CD14-positive monocyte (primary cell): Measurements from ENCODE around the gene HK2. TPM values are rescaled to one million over a fixed set of nuclear protein-coding genes. Genes with fewer than 3 reads are reported as not detected.

Experiments
- DNase-seq, 3 donors: peaks; one replicate each; pipeline ENCODE4 v3.0.0-alpha.2; 2011 to 2022
- H2AFZ ChIP-seq: 2 replicates; pipeline ENCODE4 v1.6.0; 2012; ENCODE audit warnings: mild to moderate bottlenecking, low read depth, low read length, inconsistent platforms; ENCODE audit not compliant: insufficient read depth, poor library complexity, severe bottlenecking
- H3K27ac ChIP-seq, 2 donors: 1 replicate in 1 of 2; 2 replicates in 1 of 2; pipeline ENCODE4 v1.5.1; 2012 to 2013; ENCODE audit warnings: low read length in 2 of 2, control low read depth in 1 of 2, inconsistent platforms in 1 of 2, low read depth in 1 of 2, mild to moderate bottlenecking in 1 of 2
- H3K27me3 ChIP-seq, 2 donors: one replicate each; pipeline versions ENCODE4 v1.6.0 to v1.6.1; 2011 to 2013; ENCODE audit warnings: low read length in 2 of 2; ENCODE audit not compliant: control insufficient read depth in 2 of 2, insufficient read depth in 2 of 2
- H3K36me3 ChIP-seq, 2 donors: replicated peaks in 1 of 2; 1 replicate in 1 of 2; 2 replicates in 1 of 2; pipeline versions ENCODE4 v1.5.1 to v1.6.1; 2012 to 2013; ENCODE audit warnings: low read length in 2 of 2, control low read depth in 1 of 2, inconsistent platforms in 1 of 2, mild to moderate bottlenecking in 1 of 2; ENCODE audit not compliant: insufficient read depth in 2 of 2, control insufficient read depth in 1 of 2
- H3K4me1 ChIP-seq, 2 donors: 1 replicate in 1 of 2; 2 replicates in 1 of 2; pipeline versions ENCODE4 v1.5.1 to v1.6.1; 2012 to 2013; ENCODE audit warnings: low read length in 2 of 2, control low read depth in 1 of 2, inconsistent platforms in 1 of 2, mild to moderate bottlenecking in 1 of 2, moderate library complexity in 1 of 2; ENCODE audit not compliant: insufficient read depth in 2 of 2, control insufficient read depth in 1 of 2
- H3K4me2 ChIP-seq: replicated peaks from 2 replicates; pipeline ENCODE3; 2012; ENCODE audit warnings: low read length, moderate library complexity, mild to moderate bottlenecking; ENCODE audit not compliant: poor library complexity, severe bottlenecking; ENCODE audit errors: extremely low read depth
- H3K4me3 ChIP-seq, 3 experiments: fragments of 200-600 bp in 1 of 3; sonication (generic) in 1 of 3; replicated peaks in 1 of 3; 1 replicate in 2 of 3; 2 replicates in 1 of 3; pipeline ENCODE4 v1.5.1; 2011 to 2013; ENCODE audit warnings: low read length in 3 of 3, mild to moderate bottlenecking in 3 of 3, control low read depth in 2 of 3, low read depth in 2 of 3, inconsistent platforms in 1 of 3, moderate library complexity in 1 of 3
- H3K79me2 ChIP-seq: 2 replicates; pipeline ENCODE4 v1.6.0; 2012; ENCODE audit warnings: mild to moderate bottlenecking, control low read depth, inconsistent platforms, low read length, moderate library complexity; ENCODE audit not compliant: insufficient read depth
- H3K9ac ChIP-seq: 2 replicates; pipeline ENCODE4 v1.6.0; 2017; ENCODE audit warnings: low read length, mild to moderate bottlenecking; ENCODE audit not compliant: insufficient read depth, poor library complexity, severe bottlenecking
- H3K9me3 ChIP-seq, 2 donors: replicated peaks in 1 of 2; 1 replicate in 1 of 2; 2 replicates in 1 of 2; pipeline versions ENCODE4 v1.5.1 to v1.6.1; 2012 to 2013; ENCODE audit warnings: low read length in 2 of 2, control low read depth in 1 of 2; ENCODE audit not compliant: control insufficient read depth in 1 of 2, insufficient read depth in 1 of 2
- H4K20me1 ChIP-seq: 2 replicates; pipeline ENCODE4 v1.6.0; 2012; ENCODE audit warnings: mild to moderate bottlenecking, low read length, control low read depth, moderate library complexity; ENCODE audit not compliant: insufficient read depth
- H3K27ac Mint-ChIP-seq, 7 donors: one replicate each; pipeline ENCODE4 v1.8.0; 2020; ENCODE audit warnings: mild to moderate bottlenecking in 7 of 7, mixed read lengths in 7 of 7, moderate library complexity in 6 of 7, inconsistent platforms in 2 of 7
- H3K27me3 Mint-ChIP-seq, 3 donors: one replicate each; pipeline ENCODE4 v1.8.0; 2021 to 2022; ENCODE audit warnings: low read depth in 3 of 3, mild to moderate bottlenecking in 3 of 3, mixed read lengths in 3 of 3, moderate library complexity in 3 of 3, inconsistent platforms in 1 of 3
- H3K36me3 Mint-ChIP-seq, 2 donors: one replicate each; pipeline ENCODE4 v1.8.0; 2020; ENCODE audit warnings: mixed read lengths in 2 of 2, inconsistent platforms in 1 of 2, mild to moderate bottlenecking in 1 of 2
- H3K4me1 Mint-ChIP-seq: one replicate; pipeline ENCODE4 v1.8.0; 2020; ENCODE audit warnings: mild to moderate bottlenecking, mixed read lengths
- H3K4me3 Mint-ChIP-seq, 2 donors: one replicate each; pipeline ENCODE4 v1.8.0; 2020; ENCODE audit warnings: mild to moderate bottlenecking in 2 of 2, mixed read lengths in 2 of 2, moderate library complexity in 1 of 2
- H3K9me3 Mint-ChIP-seq, 7 donors: one replicate each; pipeline ENCODE4 v1.8.0; 2020 to 2022; ENCODE audit warnings: mixed read lengths in 7 of 7, mild to moderate bottlenecking in 6 of 7, moderate library complexity in 6 of 7, inconsistent platforms in 2 of 7
- WGBS: methylation state at CpG from one replicate; pipeline ENCODE4 v1.1.5; 2013; ENCODE audit warnings: missing lambda C conversion rate; ENCODE audit not compliant: insufficient coverage; 5-methylcytosine and 5-hydroxymethylcytosine counted together
- intact Hi-C, 2 donors: fragments of 100-400 bp; cut with micrococcal nuclease; formaldehyde crosslinking; loops; one replicate each; pipeline versions ENCODE4 v1.15.0 to v1.15.1; 2023
- polyA plus RNA-seq, 3 donors: library from polyadenylated mRNA; depleted of rRNA in 1 of 3; unstranded in 2 of 3; stranded (reverse) in 1 of 3; fragments of 300-500 nt in 2 of 3; fragments of >200 nt in 1 of 3; fragmentation: Illumina TruSeq in 2 of 3; gene quantifications; 1 replicate in 2 of 3; 2 replicates in 1 of 3; pipeline ENCODE4 v1.2.3, GENCODE V29; 2012 to 2021
- TF ChIP-seq, protein P1 (sequence below): fragments of 200-600 bp; IDR thresholded peaks from one replicate; pipeline ENCODE4 v1.8.0; 2022; ENCODE audit warnings: antibody characterized with exemption, mild to moderate bottlenecking

HK2 gene
- polyA plus RNA-seq, 3 donors: 20.3 to 46.7 (median 29.8) TPM

DNA sequence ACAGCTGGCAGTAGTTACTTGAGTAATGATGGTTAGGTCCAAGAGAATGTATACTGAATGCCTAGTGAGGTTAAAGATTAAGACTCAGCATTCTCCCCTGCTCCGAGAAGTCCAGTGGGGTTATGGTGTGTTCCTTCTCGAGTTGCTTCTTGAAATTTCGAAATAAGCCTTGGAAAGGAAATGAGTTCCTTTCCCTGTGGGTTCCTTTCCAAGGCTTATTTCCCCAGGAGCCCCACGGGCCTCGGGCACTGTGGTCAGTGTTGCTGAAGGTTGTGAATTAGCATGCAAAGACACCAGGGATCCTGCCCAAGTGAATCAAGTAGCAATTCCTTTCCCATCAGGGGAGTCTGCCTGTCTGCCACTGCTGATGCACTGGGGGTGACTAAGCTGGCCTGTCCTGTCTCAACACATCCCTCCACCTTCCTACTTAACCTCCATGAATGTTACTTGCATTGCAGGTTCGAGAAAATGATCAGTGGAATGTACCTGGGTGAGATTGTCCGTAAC is 53.6 kb downstream of the HK2 start:
- no peak overlapping the region for H3K4me3 ChIP-seq
- H3K4me2 ChIP-seq: no peak overlapping the region
- no peak overlapping the region for H3K9ac ChIP-seq
- no peaks in the 10 kb centered on the region for H3K27me3 ChIP-seq
- peaks cover 0 to 2% (median 0%) of the 10 kb centered on the region in 3 donors for H3K27me3 Mint-ChIP-seq
- H3K4me3 Mint-ChIP-seq: no peak overlapping the region
- H3K27ac Mint-ChIP-seq: peak overlapping the region in 1 of 7 donors; percentile 3
- peaks cover 70% of the 10 kb centered on the region for H4K20me1 ChIP-seq
- H3K79me2 ChIP-seq: no peaks in the 10 kb centered on the region
- peaks cover 0 to 2% (median 0%) of the 10 kb centered on the region in 7 donors for H3K9me3 Mint-ChIP-seq
- intact Hi-C loops: no loop called here
- no peak for DNase-seq
- no peaks in the 10 kb centered on the region for H3K9me3 ChIP-seq
- H3K4me1 ChIP-seq: peaks cover 12 to 17% of the 10 kb centered on the region in 2 donors
- H3K36me3 Mint-ChIP-seq: peaks cover 97 to 98% of the 10 kb centered on the region in 2 donors
- peaks cover 23% of the 10 kb centered on the region for H3K4me1 Mint-ChIP-seq
- H2AFZ ChIP-seq: no peak overlapping the region
- TF ChIP-seq, protein P1, sequence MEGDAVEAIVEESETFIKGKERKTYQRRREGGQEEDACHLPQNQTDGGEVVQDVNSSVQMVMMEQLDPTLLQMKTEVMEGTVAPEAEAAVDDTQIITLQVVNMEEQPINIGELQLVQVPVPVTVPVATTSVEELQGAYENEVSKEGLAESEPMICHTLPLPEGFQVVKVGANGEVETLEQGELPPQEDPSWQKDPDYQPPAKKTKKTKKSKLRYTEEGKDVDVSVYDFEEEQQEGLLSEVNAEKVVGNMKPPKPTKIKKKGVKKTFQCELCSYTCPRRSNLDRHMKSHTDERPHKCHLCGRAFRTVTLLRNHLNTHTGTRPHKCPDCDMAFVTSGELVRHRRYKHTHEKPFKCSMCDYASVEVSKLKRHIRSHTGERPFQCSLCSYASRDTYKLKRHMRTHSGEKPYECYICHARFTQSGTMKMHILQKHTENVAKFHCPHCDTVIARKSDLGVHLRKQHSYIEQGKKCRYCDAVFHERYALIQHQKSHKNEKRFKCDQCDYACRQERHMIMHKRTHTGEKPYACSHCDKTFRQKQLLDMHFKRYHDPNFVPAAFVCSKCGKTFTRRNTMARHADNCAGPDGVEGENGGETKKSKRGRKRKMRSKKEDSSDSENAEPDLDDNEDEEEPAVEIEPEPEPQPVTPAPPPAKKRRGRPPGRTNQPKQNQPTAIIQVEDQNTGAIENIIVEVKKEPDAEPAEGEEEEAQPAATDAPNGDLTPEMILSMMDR: no peak
- WGBS: 68% methylated on average over 4 of the region's 7 CpGs
- H3K27ac ChIP-seq: no peak overlapping the region
- peaks cover 98 to 100% of the 10 kb centered on the region in 2 donors for H3K36me3 ChIP-seq

DNA sequence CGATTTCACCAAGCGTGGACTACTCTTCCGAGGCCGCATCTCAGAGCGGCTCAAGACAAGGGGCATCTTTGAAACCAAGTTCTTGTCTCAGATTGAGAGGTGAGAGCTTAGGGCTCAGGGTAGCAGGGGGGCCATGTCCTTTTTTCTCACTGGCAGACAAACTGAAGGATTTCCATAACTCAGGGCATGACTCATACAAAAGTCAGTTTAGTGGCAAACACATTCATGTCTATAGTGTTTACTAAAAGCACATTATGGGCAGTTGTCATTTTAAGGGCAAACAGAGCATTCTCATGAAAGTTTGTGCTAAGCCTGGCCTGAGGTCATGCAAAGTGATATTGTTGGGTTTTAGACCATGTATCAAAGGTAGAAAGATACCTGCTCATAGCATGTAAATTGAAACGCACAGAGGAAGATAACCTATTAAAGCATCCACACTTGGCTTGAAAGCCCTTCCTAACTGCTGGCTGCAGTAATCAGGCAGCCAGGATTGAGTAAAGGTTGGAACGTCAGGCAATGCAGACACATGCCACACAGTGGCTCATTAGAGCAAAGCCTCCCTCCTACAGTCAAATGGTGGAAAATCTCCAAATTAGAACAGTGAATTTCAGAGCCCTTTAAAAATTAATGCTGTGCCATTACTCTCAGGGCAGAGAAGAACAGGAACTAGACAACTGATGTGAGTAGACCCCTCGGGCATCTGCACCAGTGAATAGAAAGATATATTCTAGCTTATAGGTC is 54.2 kb downstream of the HK2 start:
- no peaks in the 10 kb centered on the region for H3K27me3 ChIP-seq
- peaks cover 97% of the 10 kb centered on the region in 2 donors for H3K36me3 Mint-ChIP-seq
- TF ChIP-seq, protein P1: no peak
- H3K27me3 Mint-ChIP-seq: peaks cover 0 to 2% (median 0%) of the 10 kb centered on the region in 3 donors
- H3K79me2 ChIP-seq: no peaks in the 10 kb centered on the region
- peaks cover 0 to 2% (median 0%) of the 10 kb centered on the region in 7 donors for H3K9me3 Mint-ChIP-seq
- H3K4me3 Mint-ChIP-seq: no peak overlapping the region
- no peak overlapping the region for H2AFZ ChIP-seq
- H3K27ac ChIP-seq: no peak overlapping the region
- H3K9ac ChIP-seq: no peak overlapping the region
- peaks cover 19% of the 10 kb centered on the region for H3K4me1 Mint-ChIP-seq
- 100% methylated on average over 5 of the region's 8 CpGs for WGBS
- H3K27ac Mint-ChIP-seq: no peak overlapping the region
- no peak overlapping the region for H3K4me3 ChIP-seq
- H3K4me1 ChIP-seq: peaks cover 7 to 11% of the 10 kb centered on the region in 2 donors
- H4K20me1 ChIP-seq: peaks cover 66% of the 10 kb centered on the region
- H3K4me2 ChIP-seq: no peak overlapping the region
- intact Hi-C loops: no loop called here
- no peak for DNase-seq
- no peaks in the 10 kb centered on the region for H3K9me3 ChIP-seq
- H3K36me3 ChIP-seq: peaks cover 95 to 98% of the 10 kb centered on the region in 2 donors
